Progenitor cell of endocrine pancreas (in vitro differentiated cells): ENCODE measurements around the gene CACUL1. TPM values are rescaled to one million over a fixed set of nuclear protein-coding genes. Genes with fewer than 3 reads are reported as not detected.

ENCODE experiments used
- DNase-seq: peaks from one replicate; pipeline ENCODE4 v3.0.0; 2021; ENCODE audit warnings: low spot score; ENCODE audit not compliant: unreplicated experiment
- H3K27ac Mint-ChIP-seq: 2 replicates; pipeline ENCODE4 v1.8.0; 2021; ENCODE audit warnings: mild to moderate bottlenecking, moderate library complexity, mixed read lengths
- H3K27me3 Mint-ChIP-seq: 2 replicates; pipeline ENCODE4 v1.8.0; 2021; ENCODE audit warnings: mixed read lengths
- H3K36me3 Mint-ChIP-seq: 2 replicates; pipeline ENCODE4 v1.8.0; 2022; ENCODE audit warnings: mixed read lengths; ENCODE audit not compliant: insufficient read depth
- H3K4me1 Mint-ChIP-seq: 2 replicates; pipeline ENCODE4 v1.8.0; 2021; ENCODE audit warnings: low read depth, mixed read lengths
- H3K4me3 Mint-ChIP-seq: 2 replicates; pipeline ENCODE4 v1.8.0; 2021; ENCODE audit warnings: low read depth, mild to moderate bottlenecking, moderate library complexity, mixed read lengths
- H3K9me3 Mint-ChIP-seq: 2 replicates; pipeline ENCODE4 v1.8.0; 2021; ENCODE audit warnings: low read depth, mixed read lengths
- total RNA-seq: library from RNA; stranded (reverse); gene quantifications from 2 replicates; pipeline ENCODE4 v1.2.1, GENCODE V29; 2021
- TF ChIP-seq, protein P1 (sequence below): fragments of 200-600 bp; sonication (generic); IDR thresholded peaks from one replicate; pipeline ENCODE4 v1.5.0; 2021; ENCODE audit warnings: antibody characterized with exemption, mild to moderate bottlenecking; ENCODE audit not compliant: unreplicated experiment

CACUL1 gene
- total RNA-seq, 1 donor from 2014 or later: 58.5 TPM

DNA sequence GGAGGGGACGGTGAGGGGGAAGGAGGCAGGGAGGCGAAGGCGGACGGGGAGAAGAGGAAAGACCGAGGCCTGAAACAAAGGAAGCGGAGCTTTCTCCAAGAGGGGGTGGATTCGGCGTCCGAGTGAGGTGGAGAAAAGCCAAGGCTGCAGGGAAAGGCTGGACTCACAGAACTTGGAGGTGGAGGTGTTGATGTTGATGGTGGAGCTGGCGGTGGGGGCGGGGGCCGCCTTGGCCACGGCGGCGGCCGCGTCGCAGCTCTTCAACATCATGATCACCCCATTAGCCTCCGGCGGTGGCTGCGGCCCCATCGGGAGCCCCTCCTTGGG, 578 bp downstream of the CACUL1 start:
- peaks cover 24% of the 10 kb centered on the region for H3K4me1 Mint-ChIP-seq
- peak overlapping the region; percentile 97 for H3K4me3 Mint-ChIP-seq
- DNase-seq: peak; percentile 52
- TF ChIP-seq, protein P1, sequence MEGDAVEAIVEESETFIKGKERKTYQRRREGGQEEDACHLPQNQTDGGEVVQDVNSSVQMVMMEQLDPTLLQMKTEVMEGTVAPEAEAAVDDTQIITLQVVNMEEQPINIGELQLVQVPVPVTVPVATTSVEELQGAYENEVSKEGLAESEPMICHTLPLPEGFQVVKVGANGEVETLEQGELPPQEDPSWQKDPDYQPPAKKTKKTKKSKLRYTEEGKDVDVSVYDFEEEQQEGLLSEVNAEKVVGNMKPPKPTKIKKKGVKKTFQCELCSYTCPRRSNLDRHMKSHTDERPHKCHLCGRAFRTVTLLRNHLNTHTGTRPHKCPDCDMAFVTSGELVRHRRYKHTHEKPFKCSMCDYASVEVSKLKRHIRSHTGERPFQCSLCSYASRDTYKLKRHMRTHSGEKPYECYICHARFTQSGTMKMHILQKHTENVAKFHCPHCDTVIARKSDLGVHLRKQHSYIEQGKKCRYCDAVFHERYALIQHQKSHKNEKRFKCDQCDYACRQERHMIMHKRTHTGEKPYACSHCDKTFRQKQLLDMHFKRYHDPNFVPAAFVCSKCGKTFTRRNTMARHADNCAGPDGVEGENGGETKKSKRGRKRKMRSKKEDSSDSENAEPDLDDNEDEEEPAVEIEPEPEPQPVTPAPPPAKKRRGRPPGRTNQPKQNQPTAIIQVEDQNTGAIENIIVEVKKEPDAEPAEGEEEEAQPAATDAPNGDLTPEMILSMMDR: no peak
- no peaks in the 10 kb centered on the region for H3K27me3 Mint-ChIP-seq
- peaks cover 8% of the 10 kb centered on the region for H3K36me3 Mint-ChIP-seq
- H3K9me3 Mint-ChIP-seq: no peaks in the 10 kb centered on the region
- H3K27ac Mint-ChIP-seq: peak overlapping the region; percentile 99

DNA sequence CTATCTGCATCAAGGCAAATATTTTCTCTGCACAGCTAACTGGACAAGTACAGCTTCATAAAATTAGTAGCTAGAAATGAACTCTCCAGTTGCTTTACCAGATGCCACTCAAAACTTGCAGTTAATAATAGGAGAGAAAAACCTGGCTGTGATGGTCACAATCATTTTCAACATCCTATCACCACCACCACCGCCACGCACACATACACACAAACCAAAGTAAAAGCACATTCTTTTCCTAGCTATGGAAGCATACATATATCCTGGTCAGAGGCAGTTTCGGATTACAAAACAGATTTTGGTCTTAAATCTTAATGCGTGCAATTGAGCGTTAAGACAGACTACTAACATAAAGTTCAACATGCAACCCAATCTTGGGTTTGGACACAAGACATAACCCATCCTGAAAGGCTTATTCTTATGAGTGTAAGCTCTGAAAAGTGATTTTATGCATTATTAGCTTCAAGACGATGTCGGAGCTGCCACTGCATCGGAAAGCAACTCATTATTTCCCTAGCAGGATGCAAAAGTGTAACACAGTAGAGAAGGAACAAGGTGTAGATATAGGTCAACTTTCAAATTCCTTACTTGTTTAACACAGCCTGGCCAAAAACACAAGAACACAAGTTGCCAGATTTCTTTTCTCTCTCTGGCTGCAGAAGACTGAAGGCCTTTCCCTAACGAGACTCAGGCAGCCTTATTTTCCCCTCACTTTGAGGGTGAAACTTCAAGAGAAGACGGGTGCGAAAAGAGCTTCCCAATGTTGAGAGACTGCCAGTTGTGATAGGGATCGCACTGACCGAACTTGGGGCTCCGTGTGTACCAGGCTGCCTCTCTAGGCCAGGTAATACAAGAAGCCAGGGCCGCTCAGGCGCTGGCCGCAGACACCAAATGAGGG, 1.2 kb downstream of the CACUL1 start:
- peak overlapping the region; percentile 99 for H3K27ac Mint-ChIP-seq
- peak overlapping the region; percentile 97 for H3K4me3 Mint-ChIP-seq
- H3K36me3 Mint-ChIP-seq: peaks cover 11% of the 10 kb centered on the region
- TF ChIP-seq, protein P1: no peak
- no peaks in the 10 kb centered on the region for H3K27me3 Mint-ChIP-seq
- peaks cover 24% of the 10 kb centered on the region for H3K4me1 Mint-ChIP-seq
- peaks cover 3% of the 10 kb centered on the region for H3K9me3 Mint-ChIP-seq
- DNase-seq: no peak

DNA sequence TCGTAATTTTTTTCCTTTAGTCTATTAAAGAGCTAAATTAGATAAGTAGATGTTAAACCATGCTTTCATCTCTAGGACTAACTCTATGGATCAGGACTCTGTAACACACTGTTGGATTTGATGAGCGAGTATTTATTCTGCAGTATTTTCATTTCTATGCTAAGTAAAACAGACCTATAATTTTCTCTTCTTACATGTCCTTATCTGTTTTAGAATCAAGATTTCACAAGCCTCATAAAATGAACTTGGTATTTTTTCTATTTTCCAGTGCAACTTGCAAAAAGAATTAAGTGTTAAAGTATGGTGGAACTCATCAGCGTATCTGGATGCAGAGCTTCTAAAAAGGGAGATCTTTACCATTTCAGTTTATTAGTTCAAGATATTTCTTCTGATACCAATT, 2.4 kb downstream of the CACUL1 start:
- no peak for DNase-seq
- Mint-ChIP-seq H3K27ac (no peak overlapping the region), H3K27me3 (no peaks in the 10 kb centered on the region), H3K4me3 (peak overlapping the region; percentile 97), H3K9me3 (peaks cover 9% of the 10 kb centered on the region), H3K4me1 (peaks cover 26% of the 10 kb centered on the region), H3K36me3 (peaks cover 23% of the 10 kb centered on the region)
- TF ChIP-seq, protein P1: no peak

DNA sequence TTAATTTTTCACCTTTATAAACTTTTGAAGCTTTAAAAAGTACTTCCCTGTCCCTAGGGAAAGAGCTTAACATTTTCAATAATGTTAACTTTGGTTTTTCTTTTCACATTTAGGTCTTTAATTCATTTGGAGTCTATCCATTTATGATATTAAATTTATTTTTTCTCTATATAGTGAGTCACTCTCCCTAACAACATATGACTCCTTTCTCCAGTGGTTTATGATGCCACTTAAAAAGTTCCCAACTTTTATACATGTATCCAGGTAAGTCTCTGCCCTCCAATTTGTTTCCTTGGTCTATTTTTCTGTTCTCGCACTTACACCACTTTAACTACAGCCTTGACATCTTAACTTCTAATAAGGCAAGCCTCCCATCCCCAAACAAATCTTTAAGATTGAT, 3.5 kb downstream of the CACUL1 start:
- no peaks in the 10 kb centered on the region for H3K27me3 Mint-ChIP-seq
- peaks cover 10% of the 10 kb centered on the region for H3K9me3 Mint-ChIP-seq
- no peak for DNase-seq
- H3K4me1 Mint-ChIP-seq: peaks cover 27% of the 10 kb centered on the region
- peaks cover 23% of the 10 kb centered on the region for H3K36me3 Mint-ChIP-seq
- H3K4me3 Mint-ChIP-seq: no peak overlapping the region
- H3K27ac Mint-ChIP-seq: no peak overlapping the region
- TF ChIP-seq, protein P1: no peak

DNA sequence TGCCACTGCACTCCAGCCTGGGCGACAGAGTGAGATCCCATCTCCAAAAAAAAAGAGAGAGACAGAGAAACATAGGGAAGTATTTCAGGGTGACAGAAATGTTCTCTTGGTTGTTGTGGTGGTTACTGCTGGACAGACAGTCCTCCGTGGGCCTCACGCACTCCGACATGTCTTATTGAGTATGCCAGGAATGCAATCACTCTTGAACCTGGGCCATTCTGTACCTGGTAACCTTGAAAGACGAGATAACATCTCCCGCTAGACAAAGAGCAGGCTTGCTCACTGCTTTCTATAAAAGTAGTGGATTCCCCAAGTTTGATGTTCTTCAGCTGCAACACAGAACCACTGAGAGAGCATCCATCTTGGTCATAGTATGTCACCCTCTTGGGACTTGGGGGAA, 6.7 kb downstream of the CACUL1 start:
- H3K4me3 Mint-ChIP-seq: no peak overlapping the region
- peaks cover 25% of the 10 kb centered on the region for H3K36me3 Mint-ChIP-seq
- peaks cover 10% of the 10 kb centered on the region for H3K9me3 Mint-ChIP-seq

More for the DNA sequence above, 6.7 kb downstream of the CACUL1 start:
- DNase-seq: no peak
- no peaks in the 10 kb centered on the region for H3K27me3 Mint-ChIP-seq
- peaks cover 19% of the 10 kb centered on the region for H3K4me1 Mint-ChIP-seq
- TF ChIP-seq, protein P1: no peak
- no peak overlapping the region for H3K27ac Mint-ChIP-seq
